Lung (tissue), 12 donors: ENCODE data around the gene TICRR. TPM values are rescaled to one million over a fixed set of nuclear protein-coding genes. Genes with fewer than 3 reads are reported as not detected.

ENCODE experiments used
- ATAC-seq: fragments of 200-7000 bp; cut with Tn5 transposase; one replicate; pipeline ENCODE4 v1.9.1; 2020; ENCODE audit warnings: moderate number of reproducible peaks; ENCODE audit not compliant: insufficient read depth, low FRiP score
- DNase-seq, 3 donors: peaks; one replicate each; pipeline ENCODE4 v3.0.0-alpha.2; 2013 to 2017
- H3K27ac ChIP-seq, 2 donors: one replicate each; pipeline ENCODE4 v1.5.1; 2013; ENCODE audit warnings: mild to moderate bottlenecking in 2 of 2, moderate library complexity in 2 of 2, control low read depth in 1 of 2, inconsistent platforms in 1 of 2, low read depth in 1 of 2, low read length in 1 of 2
- H3K27me3 ChIP-seq, 3 donors: one replicate each; pipeline ENCODE4 v1.5.1; 2013; ENCODE audit warnings: low read length in 2 of 3; ENCODE audit not compliant: control insufficient read depth in 3 of 3, insufficient read depth in 3 of 3
- H3K36me3 ChIP-seq, 4 donors: one replicate each; pipeline ENCODE4 v1.5.1; 2013; ENCODE audit warnings: low read length in 4 of 4, mild to moderate bottlenecking in 1 of 4, moderate library complexity in 1 of 4; ENCODE audit not compliant: control insufficient read depth in 4 of 4, insufficient read depth in 4 of 4
- H3K4me1 ChIP-seq, 5 donors: one replicate each; pipeline ENCODE4 v1.5.1; 2013; ENCODE audit warnings: low read length in 5 of 5, mild to moderate bottlenecking in 2 of 5, moderate library complexity in 1 of 5; ENCODE audit not compliant: control insufficient read depth in 5 of 5, insufficient read depth in 5 of 5
- H3K4me3 ChIP-seq: one replicate; pipeline ENCODE4 v1.5.1; 2013; ENCODE audit warnings: mild to moderate bottlenecking, control low read depth, moderate library complexity
- H3K9ac ChIP-seq, 2 donors: one replicate each; pipeline ENCODE4 v1.5.1; 2013; ENCODE audit warnings: low read length in 2 of 2, control low read depth in 1 of 2; ENCODE audit not compliant: insufficient read depth in 1 of 2
- H3K9me3 ChIP-seq, 4 donors: one replicate each; pipeline ENCODE4 v1.5.1; 2013; ENCODE audit warnings: low read length in 3 of 4, mild to moderate bottlenecking in 1 of 4, moderate library complexity in 1 of 4; ENCODE audit not compliant: control insufficient read depth in 4 of 4, insufficient read depth in 3 of 4
- CTCF ChIP-seq: IDR thresholded peaks from 2 replicates; pipeline ENCODE4 v1.5.1; 2012; ENCODE audit warnings: mild to moderate bottlenecking; ENCODE audit errors: control extremely low read depth, extremely low read depth
- WGBS, 2 donors: extraction: QIAGEN DNeasy Blood & Tissue Kit; methylation state at CpG; one replicate each; pipeline ENCODE4 v1.1.7; 2013; 5-methylcytosine and 5-hydroxymethylcytosine counted together
- polyA plus RNA-seq, 2 donors: library from polyadenylated mRNA; stranded (reverse); fragments of 200-250 nt; gene quantifications; one replicate each; pipeline ENCODE4 v1.2.1, GENCODE V29; 2013
- total RNA-seq, 2 donors: library from RNA; depleted of rRNA in 1 of 2; stranded (reverse); fragments of >200 nt in 1 of 2; gene quantifications; one replicate each; pipeline ENCODE4 v1.2.1, GENCODE V29; 2014 to 2021
- donor health status: control.
- donor health status: control.
- donor health status: Bipolar disorder and iron deficiency.
- donor health status: healthy.
- donor health status: DM: yes; HTN: yes; CAD: no.

TICRR gene
- total and polyA plus RNA-seq, 4 donors: 0.31 to 1.7 (median 0.43) TPM

- DNase-seq (no peak), ATAC-seq (no peak)
- Histone ChIP-seq H3K27ac (no peak overlapping the region), H3K9me3 (no peaks in the 10 kb centered on the region), H3K9ac (no peak overlapping the region), H3K27me3 (no peaks in the 10 kb centered on the region), H3K36me3 (peaks cover 0 to 28% (median 5%) of the 10 kb centered on the region in 4 donors), H3K4me1 (no peaks in the 10 kb centered on the region), H3K4me3 (no peak overlapping the region)
- WGBS, 2 donors: 85 to 90% methylated on average over 22 of the region's 22 CpGs
- no peak for TF ChIP-seq CTCF
Observed at GRCh38 chr15:89646416-89647141, 71.3 kb downstream of the TICRR start.

DNA sequence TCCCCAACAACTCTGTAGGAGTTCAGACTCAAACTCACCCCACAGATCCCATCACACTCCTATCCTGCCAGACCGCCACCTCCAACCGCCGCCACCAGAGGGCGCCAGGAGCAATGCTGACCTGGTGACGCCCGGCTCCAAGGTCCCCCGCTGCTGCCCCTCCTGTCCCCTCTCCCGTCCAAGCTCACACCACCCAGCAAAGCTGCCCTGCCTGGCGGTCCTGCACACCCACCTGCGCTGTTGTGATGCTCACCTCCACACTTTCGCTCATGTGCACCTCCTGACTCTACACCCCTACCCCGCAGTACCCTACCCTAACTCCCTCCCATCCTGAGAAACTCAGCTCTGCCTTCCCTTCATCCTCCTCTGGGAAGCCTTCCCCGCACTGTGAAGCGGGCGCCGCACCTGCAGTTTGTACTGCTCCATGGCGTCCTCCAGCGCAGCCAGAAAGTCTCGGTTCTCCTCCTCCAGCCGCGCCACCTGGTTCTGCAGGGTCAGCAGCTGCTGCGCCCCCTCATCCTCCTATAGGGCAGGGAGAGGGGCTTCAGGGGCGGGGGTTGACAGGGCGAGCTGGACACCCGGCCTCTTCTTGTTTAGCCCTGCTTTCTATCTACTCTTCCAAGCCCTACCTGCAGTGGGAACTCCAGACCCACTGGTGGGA lies 72.1 kb downstream of the TICRR start:
- TF ChIP-seq CTCF: peak; percentile 41
- Histone ChIP-seq H3K36me3 (peaks cover 0 to 28% (median 5%) of the 10 kb centered on the region in 4 donors), H3K9me3 (no peaks in the 10 kb centered on the region), H3K9ac (no peak overlapping the region), H3K27me3 (no peaks in the 10 kb centered on the region), H3K4me1 (no peaks in the 10 kb centered on the region), H3K27ac (no peak overlapping the region), H3K4me3 (no peak overlapping the region)
- ATAC-seq: peak; percentile 63
- 52 to 57% methylated on average over 25 of the region's 25 CpGs for WGBS, 2 donors
- peak; percentile 57 to 70 (median 67) for DNase-seq

- peak in 1 of 3 donors; percentile 7 for DNase-seq
- H3K9me3 ChIP-seq: no peaks in the 10 kb centered on the region
- no peak for TF ChIP-seq CTCF
- no peaks in the 10 kb centered on the region for H3K27me3 ChIP-seq
- no peak overlapping the region for H3K9ac ChIP-seq
- no peak overlapping the region for H3K4me3 ChIP-seq
- WGBS, 2 donors: 86 to 88% methylated on average over 102 of the region's 102 CpGs
- no peak for ATAC-seq
- no peak overlapping the region for H3K27ac ChIP-seq
- H3K4me1 ChIP-seq: no peaks in the 10 kb centered on the region
- H3K36me3 ChIP-seq: peaks cover 0 to 25% (median 5%) of the 10 kb centered on the region in 4 donors
Observed at GRCh38 chr15:89648106-89649012, 73.1 kb downstream of the TICRR start.
